ENCODE results near the gene ZNF311.
"Not testable (repeated sequence)": the region's sequence is repeated elsewhere in the genome, so short reads cannot be mapped to it uniquely, and the experiment has no call there.

Gene ZNF311

GRCh38 chr6:28953039-28953584 lies 52.0 kb downstream of the ZNF311 start:
- peak; percentile 39 for DNase-seq (ENCODE audit: low spot score)

- not testable (repeated sequence) for DNase-seq (ENCODE audit: low spot score)
Observed at GRCh38 chr6:28949656-28950195, 55.4 kb downstream of the ZNF311 start.

GRCh38 chr6:28948782-28949486 lies 56.2 kb downstream of the ZNF311 start:
- no peak for DNase-seq (ENCODE audit: low spot score)

- DNase-seq (ENCODE audit: low spot score) = no peak
Observed at GRCh38 chr6:28947831-28948270, 57.3 kb downstream of the ZNF311 start.

- no peak for DNase-seq (ENCODE audit: low spot score)
Observed at GRCh38 chr6:28947067-28947765, 57.9 kb downstream of the ZNF311 start.

GRCh38 chr6:28945349-28945748 lies 59.8 kb downstream of the ZNF311 start:
- no peak for DNase-seq (ENCODE audit: low spot score)
